ENCODE results near the gene NCKIPSD.

Gene NCKIPSD

GRCh38 chr3:48656061-48656840, 29.5 kb downstream of the NCKIPSD start:
- peak overlapping the region; percentile 46 for H3K4me3 ChIP-seq (ENCODE audit: low read depth, low read length)
- CTCF ChIA-PET: interaction anchor here (0.8 to 1.9 kb wide), 9 partner anchors 10 to 474 kb away, joined by 3 to 5 read pairs (median 3); no protein-coding TSS in a partner anchor
- TF ChIP-seq CTCF (IDR thresholded peaks at IDR 0.05; ENCODE audit: insufficient read depth, low read length, missing control alignments): peak; percentile 76
- no peak for DNase-seq (ENCODE audit: low read depth, low spot score)
- POLR2A ChIA-PET: no interaction called here

DNA sequence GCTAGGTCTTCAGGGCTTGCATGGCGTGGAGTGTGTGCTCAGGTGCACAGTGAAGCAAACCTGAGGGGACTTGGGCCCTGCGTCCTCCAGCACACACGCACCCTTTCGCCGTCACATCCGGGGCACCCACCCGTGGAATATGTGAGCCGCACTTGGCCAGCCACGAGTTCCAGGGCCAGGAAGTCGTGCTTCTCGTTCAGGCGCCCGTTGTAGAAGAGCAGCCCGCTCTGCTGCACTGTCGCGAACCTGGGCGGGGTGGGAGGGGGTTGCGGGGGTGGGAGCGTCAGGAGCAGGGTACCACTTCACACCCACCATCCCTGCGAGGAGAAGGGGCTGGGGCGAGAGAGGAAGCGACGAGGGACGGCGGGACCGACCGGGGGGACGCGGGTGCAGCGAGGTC, 30.1 kb downstream of the NCKIPSD start:
- POLR2A ChIA-PET: no interaction called here
- DNase-seq (ENCODE audit: low read depth, low spot score): no peak
- no peak for TF ChIP-seq CTCF (IDR thresholded peaks at IDR 0.05; ENCODE audit: insufficient read depth, low read length, missing control alignments)
- peak overlapping the region; percentile 46 for H3K4me3 ChIP-seq (ENCODE audit: low read depth, low read length)
- CTCF ChIA-PET: interaction anchor here (0.9 to 1.8 kb wide), 4 partner anchors 9 to 98 kb away, joined by 3 to 5 read pairs (median 3); no protein-coding TSS in a partner anchor

DNA sequence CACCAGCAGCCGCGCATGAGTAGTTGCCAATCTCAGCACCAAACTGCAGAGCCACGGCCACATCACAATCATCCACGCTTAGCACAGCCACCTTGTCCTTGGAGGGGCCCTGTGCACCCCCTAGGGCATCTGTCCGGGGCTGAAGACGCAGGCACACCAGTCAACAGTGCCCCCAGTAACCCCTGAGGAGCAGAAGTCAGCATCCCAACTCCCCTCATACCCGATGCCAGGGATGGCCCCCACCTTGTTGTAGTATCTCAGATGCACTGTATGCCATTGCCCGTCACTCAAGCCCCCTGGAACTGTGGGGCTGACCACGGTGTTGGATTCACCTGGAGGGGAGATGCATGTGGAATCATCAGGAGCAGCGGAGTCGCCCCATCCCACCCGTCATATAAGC, 30.7 kb downstream of the NCKIPSD start:
- H3K4me3 ChIP-seq (ENCODE audit: low read depth, low read length): no peak overlapping the region
- no peak for TF ChIP-seq CTCF (IDR thresholded peaks at IDR 0.05; ENCODE audit: insufficient read depth, low read length, missing control alignments)
- no peak for DNase-seq (ENCODE audit: low read depth, low spot score)
- ChIA-PET POLR2A (no interaction called here), CTCF (interaction anchor here (1.0 to 7.0 kb wide), 6 partner anchors 8 to 191 kb away, joined by 3 to 50 read pairs (median 3); partner anchors contain the start of genes NCKIPSD and SLC26A6)

- no peak for TF ChIP-seq CTCF (IDR thresholded peaks at IDR 0.05; ENCODE audit: insufficient read depth, low read length, missing control alignments)
- CTCF ChIA-PET: interaction anchor here (1.0 to 7.0 kb wide), 4 partner anchors 16 to 252 kb away, joined by 3 to 50 read pairs (median 4); partner anchors contain the start of gene SLC26A6
- DNase-seq (ENCODE audit: low read depth, low spot score): no peak
- no peak overlapping the region for H3K4me3 ChIP-seq (ENCODE audit: low read depth, low read length)
- POLR2A ChIA-PET: interaction anchor here (1.4 kb wide), 1 partner anchor 10 kb away, joined by 5 read pairs; the partner anchor contains the start of gene CELSR3
Observed at GRCh38 chr3:48652923-48653715, 32.6 kb downstream of the NCKIPSD start.

DNA sequence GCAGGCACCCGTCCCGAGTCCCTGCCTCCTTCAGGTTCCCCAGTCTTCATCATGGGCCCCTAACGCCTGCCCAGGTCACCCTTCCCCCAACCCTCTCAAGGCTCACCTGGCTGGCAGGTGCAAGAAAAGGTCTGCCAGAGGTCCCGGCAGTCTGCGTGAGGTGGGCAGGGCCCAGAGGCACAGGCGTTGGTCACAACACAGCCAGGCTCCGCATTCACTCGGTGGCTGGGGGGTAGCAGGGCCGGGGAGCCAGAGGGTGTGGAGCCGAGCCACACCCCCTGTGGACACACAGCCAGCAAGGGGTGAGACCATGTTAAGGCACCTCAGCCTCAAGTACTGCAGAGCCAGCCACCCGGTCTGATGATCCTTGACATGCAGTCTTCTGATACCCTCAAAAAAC, 33.9 kb downstream of the NCKIPSD start:
- ChIA-PET POLR2A (no interaction called here), CTCF (interaction anchor here (1.0 to 7.0 kb wide), 3 partner anchors 15 to 216 kb away, joined by 3 to 50 read pairs (median 3); partner anchors contain the start of gene SLC26A6)
- H3K4me3 ChIP-seq (ENCODE audit: low read depth, low read length): no peak overlapping the region
- DNase-seq (ENCODE audit: low read depth, low spot score): no peak
- no peak for TF ChIP-seq CTCF (IDR thresholded peaks at IDR 0.05; ENCODE audit: insufficient read depth, low read length, missing control alignments)

- H3K4me3 ChIP-seq (ENCODE audit: low read depth, low read length): no peak overlapping the region
- no peak for DNase-seq (ENCODE audit: low read depth, low spot score)
- TF ChIP-seq CTCF (IDR thresholded peaks at IDR 0.05; ENCODE audit: insufficient read depth, low read length, missing control alignments): no peak
- ChIA-PET POLR2A (no interaction called here), CTCF (interaction anchor here (7.0 kb wide), 1 partner anchor 14 kb away, joined by 50 read pairs; the partner anchor contains the start of gene SLC26A6)
Observed at GRCh38 chr3:48650723-48651122, 35.0 kb downstream of the NCKIPSD start.
